ENCODE data around the gene BTBD10. TPM values are rescaled to one million over a fixed set of nuclear protein-coding genes. Genes with fewer than 3 reads are reported as not detected.
"Not testable (repeated sequence)": the region's sequence is repeated elsewhere in the genome, so short reads cannot be mapped to it uniquely, and the experiment has no call there.

The BTBD10 gene
- polyA plus RNA-seq, 1 donor, result 22.6 TPM

- DNase-seq, result no peak
- no peaks in the 10 kb centered on the region for H3K36me3 ChIP-seq (ENCODE audit: control insufficient read depth, insufficient read depth, low read length)
- H3K9me3 ChIP-seq (ENCODE audit: control insufficient read depth, low read depth, low read length), result no peaks in the 10 kb centered on the region
- no peak overlapping the region for H3K4me3 ChIP-seq (ENCODE audit: low read length)
- H3K27me3 ChIP-seq (ENCODE audit: control insufficient read depth, insufficient read depth, low read length), result no peaks in the 10 kb centered on the region
- H3K4me1 ChIP-seq (ENCODE audit: control insufficient read depth, insufficient read depth, low read length), result no peaks in the 10 kb centered on the region
- no peak overlapping the region for H3K27ac ChIP-seq (ENCODE audit: low read length)
Measured at GRCh38 chr11:13446444-13446843, 16.6 kb downstream of the BTBD10 start.

GRCh38 chr11:13445588-13445987 lies 17.4 kb downstream of the BTBD10 start:
- no peak overlapping the region for H3K27ac ChIP-seq (ENCODE audit: low read length)
- no peak overlapping the region for H3K4me3 ChIP-seq (ENCODE audit: low read length)
- WGBS (ENCODE audit: insufficient coverage, low lambda C conversion rate), result 78% methylated on average over 2 of the region's 2 CpGs
- H3K36me3 ChIP-seq (ENCODE audit: control insufficient read depth, insufficient read depth, low read length), result no peaks in the 10 kb centered on the region
- no peaks in the 10 kb centered on the region for H3K4me1 ChIP-seq (ENCODE audit: control insufficient read depth, insufficient read depth, low read length)
- no peak for DNase-seq
- no peaks in the 10 kb centered on the region for H3K27me3 ChIP-seq (ENCODE audit: control insufficient read depth, insufficient read depth, low read length)
- H3K9me3 ChIP-seq (ENCODE audit: control insufficient read depth, low read depth, low read length), result no peaks in the 10 kb centered on the region

GRCh38 chr11:13440100-13440855 lies 22.7 kb downstream of the BTBD10 start:
- no peak for DNase-seq
- no peak overlapping the region for H3K27ac ChIP-seq (ENCODE audit: low read length)
- H3K4me1 ChIP-seq (ENCODE audit: control insufficient read depth, insufficient read depth, low read length), result no peaks in the 10 kb centered on the region
- no peak overlapping the region for H3K4me3 ChIP-seq (ENCODE audit: low read length)
- no peaks in the 10 kb centered on the region for H3K36me3 ChIP-seq (ENCODE audit: control insufficient read depth, insufficient read depth, low read length)
- H3K27me3 ChIP-seq (ENCODE audit: control insufficient read depth, insufficient read depth, low read length), result no peaks in the 10 kb centered on the region
- WGBS (ENCODE audit: insufficient coverage, low lambda C conversion rate), result no CpG with 5 or more reads among the region's 8 CpGs
- no peaks in the 10 kb centered on the region for H3K9me3 ChIP-seq (ENCODE audit: control insufficient read depth, low read depth, low read length)

DNA sequence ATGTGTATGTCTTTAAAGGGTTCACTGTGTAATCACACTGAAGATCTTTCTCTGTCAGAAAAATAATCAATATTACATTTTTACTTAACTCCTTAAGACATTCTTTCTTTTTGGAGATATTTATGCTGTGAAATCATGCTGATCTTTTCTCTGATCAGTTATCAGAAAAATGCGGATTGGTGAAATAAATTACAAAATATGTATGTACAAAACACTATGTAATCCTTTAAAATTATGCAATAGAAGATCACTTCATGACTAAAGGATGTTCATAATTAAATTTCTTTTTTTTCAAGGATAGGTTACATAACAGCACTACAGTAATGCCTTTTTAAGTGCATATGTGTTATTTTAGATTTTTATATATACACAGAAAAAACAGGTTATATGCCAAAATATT lies 24.7 kb downstream of the BTBD10 start:
- Histone ChIP-seq H3K36me3 (ENCODE audit: control insufficient read depth, insufficient read depth, low read length) (no peaks in the 10 kb centered on the region), H3K27me3 (ENCODE audit: control insufficient read depth, insufficient read depth, low read length) (no peaks in the 10 kb centered on the region), H3K4me1 (ENCODE audit: control insufficient read depth, insufficient read depth, low read length) (no peaks in the 10 kb centered on the region), H3K9me3 (ENCODE audit: control insufficient read depth, low read depth, low read length) (no peaks in the 10 kb centered on the region), H3K27ac (ENCODE audit: low read length) (no peak overlapping the region), H3K4me3 (ENCODE audit: low read length) (no peak overlapping the region)
- 100% methylated on average over 1 of the region's 1 CpG for WGBS (ENCODE audit: insufficient coverage, low lambda C conversion rate)
- no peak for DNase-seq

DNA sequence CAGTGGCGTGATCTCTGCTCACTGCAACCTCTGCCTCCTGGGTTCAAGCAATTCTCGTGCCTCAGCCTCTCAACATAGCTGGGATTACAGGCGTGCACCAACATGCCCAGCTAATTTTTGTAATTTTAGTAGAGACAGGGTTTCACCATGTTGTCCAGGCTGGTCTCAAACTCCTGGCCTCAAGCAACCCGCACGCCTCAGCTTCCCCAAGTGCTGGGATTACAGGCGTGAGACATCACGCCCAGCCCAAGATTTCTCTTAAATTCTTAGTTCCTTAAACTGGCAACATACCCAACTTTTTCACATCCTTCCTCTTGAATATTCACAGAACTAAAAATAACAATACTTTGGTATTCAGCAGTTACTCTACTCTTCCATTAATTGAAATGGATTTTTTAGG lies 26.2 kb downstream of the BTBD10 start:
- H3K36me3 ChIP-seq (ENCODE audit: control insufficient read depth, insufficient read depth, low read length); DNase-seq; H3K27me3 ChIP-seq (ENCODE audit: control insufficient read depth, insufficient read depth, low read length); H3K9me3 ChIP-seq (ENCODE audit: control insufficient read depth, low read depth, low read length); H3K4me3 ChIP-seq (ENCODE audit: low read length); H3K4me1 ChIP-seq (ENCODE audit: control insufficient read depth, insufficient read depth, low read length); H3K27ac ChIP-seq (ENCODE audit: low read length): not testable (repeated sequence)
- no CpG with 5 or more reads among the region's 7 CpGs for WGBS (ENCODE audit: insufficient coverage, low lambda C conversion rate)

DNA sequence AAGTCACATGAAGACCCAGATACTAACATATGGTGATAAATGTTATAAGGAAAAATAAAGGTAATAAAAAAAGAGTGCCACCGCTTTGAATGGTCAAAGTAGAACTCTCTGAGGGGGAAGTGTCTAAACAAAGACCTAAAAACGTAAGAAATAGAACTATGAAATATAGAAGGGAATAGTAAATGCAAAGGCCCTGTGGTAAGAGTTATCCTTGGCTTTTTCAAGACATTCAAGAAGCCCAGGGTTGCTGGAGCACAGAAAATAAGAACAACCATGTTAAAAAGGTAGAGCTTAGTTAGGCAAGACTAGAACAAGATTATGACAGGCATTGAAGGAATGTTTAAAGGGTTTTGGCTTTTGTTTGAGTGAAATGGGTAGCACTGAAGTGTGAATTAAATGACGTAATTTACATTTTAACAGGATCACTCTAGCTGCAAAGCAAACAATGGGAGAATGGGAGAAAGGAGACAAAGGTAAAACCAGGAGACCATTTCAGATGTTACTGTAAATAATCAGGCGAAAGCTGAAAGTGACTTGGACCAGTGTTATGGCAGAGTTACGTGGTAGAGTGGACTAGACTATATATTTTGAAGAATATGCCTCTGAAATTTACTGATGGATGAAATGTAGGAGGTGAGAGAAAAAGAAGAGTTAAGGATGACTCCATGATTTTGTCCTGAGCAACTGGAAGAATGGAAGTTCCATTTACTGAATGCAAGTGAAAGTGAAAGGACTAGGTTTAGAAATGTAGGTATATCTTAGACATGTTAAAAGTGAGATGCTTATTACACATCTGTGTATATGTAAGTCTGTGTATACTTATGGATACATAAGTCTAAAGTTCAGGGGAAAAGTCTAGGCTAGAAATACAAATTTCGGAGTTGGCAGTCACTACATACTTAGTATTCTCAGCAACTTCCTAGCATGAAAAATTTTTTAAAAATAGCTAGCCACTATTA lies 28.5 kb downstream of the BTBD10 start:
- H3K9me3 ChIP-seq (ENCODE audit: control insufficient read depth, low read depth, low read length), result no peaks in the 10 kb centered on the region
- H3K4me3 ChIP-seq (ENCODE audit: low read length), result no peak overlapping the region
- DNase-seq, result no peak
- H3K27me3 ChIP-seq (ENCODE audit: control insufficient read depth, insufficient read depth, low read length), result no peaks in the 10 kb centered on the region
- no peaks in the 10 kb centered on the region for H3K4me1 ChIP-seq (ENCODE audit: control insufficient read depth, insufficient read depth, low read length)
- WGBS (ENCODE audit: insufficient coverage, low lambda C conversion rate), result 91% methylated on average over 5 of the region's 6 CpGs
- H3K27ac ChIP-seq (ENCODE audit: low read length), result no peak overlapping the region
- H3K36me3 ChIP-seq (ENCODE audit: control insufficient read depth, insufficient read depth, low read length), result no peaks in the 10 kb centered on the region

GRCh38 chr11:13433437-13433836 lies 29.6 kb downstream of the BTBD10 start:
- Histone ChIP-seq H3K36me3 (ENCODE audit: control insufficient read depth, insufficient read depth, low read length) (no peaks in the 10 kb centered on the region), H3K9me3 (ENCODE audit: control insufficient read depth, low read depth, low read length) (peaks cover 3% of the 10 kb centered on the region), H3K27me3 (ENCODE audit: control insufficient read depth, insufficient read depth, low read length) (no peaks in the 10 kb centered on the region), H3K27ac (ENCODE audit: low read length) (no peak overlapping the region), H3K4me3 (ENCODE audit: low read length) (no peak overlapping the region), H3K4me1 (ENCODE audit: control insufficient read depth, insufficient read depth, low read length) (no peaks in the 10 kb centered on the region)
- 80% methylated on average over 1 of the region's 2 CpGs for WGBS (ENCODE audit: insufficient coverage, low lambda C conversion rate)
- DNase-seq, result no peak

- H3K4me1 ChIP-seq (ENCODE audit: control insufficient read depth, insufficient read depth, low read length), result no peaks in the 10 kb centered on the region
- 100% methylated on average over 1 of the region's 3 CpGs for WGBS (ENCODE audit: insufficient coverage, low lambda C conversion rate)
- H3K27me3 ChIP-seq (ENCODE audit: control insufficient read depth, insufficient read depth, low read length), result no peaks in the 10 kb centered on the region
- H3K36me3 ChIP-seq (ENCODE audit: control insufficient read depth, insufficient read depth, low read length), result no peaks in the 10 kb centered on the region
- no peak for DNase-seq
- no peak overlapping the region for H3K27ac ChIP-seq (ENCODE audit: low read length)
- H3K9me3 ChIP-seq (ENCODE audit: control insufficient read depth, low read depth, low read length), result peaks cover 14% of the 10 kb centered on the region
- H3K4me3 ChIP-seq (ENCODE audit: low read length), result no peak overlapping the region
Measured at GRCh38 chr11:13429836-13430235, 33.2 kb downstream of the BTBD10 start.

- no peaks in the 10 kb centered on the region for H3K4me1 ChIP-seq (ENCODE audit: control insufficient read depth, insufficient read depth, low read length)
- no CpG with 5 or more reads among the region's 1 CpG for WGBS (ENCODE audit: insufficient coverage, low lambda C conversion rate)
Measured at GRCh38 chr11:13429288-13429687, 33.7 kb downstream of the BTBD10 start.

DNA sequence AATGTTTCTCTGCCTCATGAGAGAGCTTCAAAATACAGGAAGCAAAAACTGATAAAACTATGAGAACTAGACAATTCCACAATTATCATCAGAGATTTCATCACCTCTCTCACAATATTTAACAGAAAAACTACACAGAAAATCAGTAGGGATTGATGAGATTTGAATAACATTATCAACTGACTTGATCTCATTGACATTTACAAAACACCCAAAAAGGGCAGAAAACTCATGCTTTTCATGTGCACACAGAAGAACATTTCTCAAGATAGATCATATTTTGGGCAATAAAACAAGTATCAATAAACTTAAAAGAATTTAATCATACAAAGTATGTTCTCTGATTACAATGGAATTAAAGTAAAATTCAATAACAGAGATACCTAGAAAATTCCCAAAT lies 35.6 kb downstream of the BTBD10 start:
- Histone ChIP-seq H3K4me1 (ENCODE audit: control insufficient read depth, insufficient read depth, low read length) (no peaks in the 10 kb centered on the region), H3K27ac (ENCODE audit: low read length) (no peak overlapping the region), H3K36me3 (ENCODE audit: control insufficient read depth, insufficient read depth, low read length) (no peaks in the 10 kb centered on the region), H3K9me3 (ENCODE audit: control insufficient read depth, low read depth, low read length) (peaks cover 14% of the 10 kb centered on the region), H3K27me3 (ENCODE audit: control insufficient read depth, insufficient read depth, low read length) (no peaks in the 10 kb centered on the region), H3K4me3 (ENCODE audit: low read length) (no peak overlapping the region)
- DNase-seq, result no peak

More at GRCh38 chr11:13429288-13429687, 33.7 kb downstream of the BTBD10 start:
- Histone ChIP-seq H3K9me3 (ENCODE audit: control insufficient read depth, low read depth, low read length) (peaks cover 14% of the 10 kb centered on the region), H3K36me3 (ENCODE audit: control insufficient read depth, insufficient read depth, low read length) (no peaks in the 10 kb centered on the region), H3K4me3 (ENCODE audit: low read length) (no peak overlapping the region), H3K27ac (ENCODE audit: low read length) (no peak overlapping the region), H3K27me3 (ENCODE audit: control insufficient read depth, insufficient read depth, low read length) (no peaks in the 10 kb centered on the region)
- DNase-seq, result no peak

All from large intestine (tissue), 3 donors.